G401 (cell line): ENCODE results near the gene R3HDM4. TPM values are rescaled to one million over a fixed set of nuclear protein-coding genes. Genes with fewer than 3 reads are reported as not detected.
"Not testable (repeated sequence)": the region's sequence is repeated elsewhere in the genome, so short reads cannot be mapped to it uniquely, and the experiment has no call there.

Experiments used
- DNase-seq: peaks from one replicate; pipeline ENCODE4 v3.0.0-alpha.2; 2015; ENCODE audit warnings: low spot score
- in situ Hi-C: cut with HindIII; loops from 2 replicates; pipeline ENCODE4 v1.10.0; 2016; ENCODE audit warnings: low sequenced_read_pairs, mixed read lengths
- total RNA-seq: library from RNA; depleted of rRNA; stranded (reverse); fragments of >200 nt; shearing (Covaris generic); gene quantifications from 2 replicates; pipeline ENCODE4 v1.2.3, GENCODE V29; 2014; rRNA removed

Gene R3HDM4
- total RNA-seq, 1 experiment from 2014 or later, result 13.9 TPM

GRCh38 chr19:853014-853585 lies 59.9 kb downstream of the R3HDM4 start:
- in situ Hi-C loops, result no loop called here
- no peak for DNase-seq

GRCh38 chr19:852136-853013 lies 60.6 kb downstream of the R3HDM4 start, which contains the start of gene ELANE:
ELANE (plus strand) TSS chr19:852303; CDS start chr19:852329, 26 bp downstream.
- in situ Hi-C loops, result no loop called here
- DNase-seq, result no peak

- in situ Hi-C loops, result no loop called here
- DNase-seq, result no peak
Observed at GRCh38 chr19:850979-851335, 62.1 kb downstream of the R3HDM4 start.

GRCh38 chr19:850221-850978 lies 62.6 kb downstream of the R3HDM4 start:
- in situ Hi-C loops, result no loop called here
- no peak for DNase-seq

GRCh38 chr19:849195-849594 lies 63.8 kb downstream of the R3HDM4 start:
- in situ Hi-C loops, DNase-seq: not testable (repeated sequence)

- in situ Hi-C loops, result no loop called here
- DNase-seq, result no peak
Observed at GRCh38 chr19:848386-848921, 64.6 kb downstream of the R3HDM4 start.

Other genes with a start within 250 kb of the R3HDM4 start
- 15.0 and 26.0 TPM in 2 replicates for gene FSTL3, start 236.8 kb downstream of the R3HDM4 start, total RNA-seq
- not detected in 2 replicates for gene PRSS57, start 217.8 kb downstream of the R3HDM4 start, total RNA-seq
- 30.0 and 49.6 TPM in 2 replicates for gene PALM, start 204.3 kb downstream of the R3HDM4 start, total RNA-seq
- gene MISP, start 162.1 kb downstream of the R3HDM4 start, total RNA-seq, result 1.2 and 2.8 TPM in 2 replicates
- 273 and 361 TPM in 2 replicates for gene PTBP1, start 115.8 kb downstream of the R3HDM4 start, total RNA-seq
- 47.9 and 54.5 TPM in 2 replicates for gene PLPPR3, start 91.3 kb downstream of the R3HDM4 start, total RNA-seq
- 0.25 TPM in 1 of 2 replicates, not detected in the other for gene AZU1, start 85.4 kb downstream of the R3HDM4 start, total RNA-seq
- gene PRTN3, start 72.2 kb downstream of the R3HDM4 start, total RNA-seq, result 2.3 TPM in 1 of 2 replicates, not detected in the other
- not detected in 2 replicates for gene ELANE, start 60.9 kb downstream of the R3HDM4 start, total RNA-seq
- 3.6 and 6.1 TPM in 2 replicates for gene CFD, start 53.6 kb downstream of the R3HDM4 start, total RNA-seq
- 51.0 and 58.7 TPM in 2 replicates for gene MED16, start 20.0 kb downstream of the R3HDM4 start, total RNA-seq
- gene RNU6-9, start 19.7 kb downstream of the R3HDM4 start, total RNA-seq, result not detected in 2 replicates
- gene KISS1R, start 4.1 kb upstream of the R3HDM4 start, total RNA-seq, result 1.8 and 1.9 TPM in 2 replicates
- gene ARID3A, start 12.8 kb upstream of the R3HDM4 start, total RNA-seq, result 95.4 and 103 TPM in 2 replicates
- 176 and 280 TPM in 2 replicates for gene WDR18, start 71.1 kb upstream of the R3HDM4 start, total RNA-seq
- gene GRIN3B, start 87.2 kb upstream of the R3HDM4 start, total RNA-seq, result 0.74 and 3.5 TPM in 2 replicates
- 131 and 142 TPM in 2 replicates for gene TMEM259, start 107.9 kb upstream of the R3HDM4 start, total RNA-seq
- gene RNU6-2, start 108.3 kb upstream of the R3HDM4 start, total RNA-seq, result not detected in 2 replicates
- 245 and 296 TPM in 2 replicates for gene CNN2, start 113.4 kb upstream of the R3HDM4 start, total RNA-seq
- 6.2 and 13.9 TPM in 2 replicates for gene ABCA7, start 126.9 kb upstream of the R3HDM4 start, total RNA-seq
- 126 and 134 TPM in 2 replicates for gene ARHGAP45, start 153.9 kb upstream of the R3HDM4 start, total RNA-seq
- 326 and 355 TPM in 2 replicates for gene POLR2E, start 182.2 kb upstream of the R3HDM4 start, total RNA-seq
- 593 and 784 TPM in 2 replicates for gene GPX4, start 190.8 kb upstream of the R3HDM4 start, total RNA-seq